Ureter (tissue), 1 donor: Measurements from ENCODE around the gene MACF1. TPM values are rescaled to one million over a fixed set of nuclear protein-coding genes. Genes with fewer than 3 reads are reported as not detected.
"Not testable (repeated sequence)": the region's sequence is repeated elsewhere in the genome, so short reads cannot be mapped to it uniquely, and the experiment has no call there.

Experiments
- DNase-seq: peaks from one replicate; pipeline ENCODE4 v3.0.0-alpha.2; 2020; ENCODE audit warnings: low spot score
- total RNA-seq: library from RNA; stranded (reverse); gene quantifications from one replicate; pipeline ENCODE4 v1.2.4, GENCODE V29; 2023
- donor health status: DM: yes; HTN: yes; CAD: no.

Gene MACF1
- total RNA-seq, 1 donor from 2014 or later = 353 TPM

DNA sequence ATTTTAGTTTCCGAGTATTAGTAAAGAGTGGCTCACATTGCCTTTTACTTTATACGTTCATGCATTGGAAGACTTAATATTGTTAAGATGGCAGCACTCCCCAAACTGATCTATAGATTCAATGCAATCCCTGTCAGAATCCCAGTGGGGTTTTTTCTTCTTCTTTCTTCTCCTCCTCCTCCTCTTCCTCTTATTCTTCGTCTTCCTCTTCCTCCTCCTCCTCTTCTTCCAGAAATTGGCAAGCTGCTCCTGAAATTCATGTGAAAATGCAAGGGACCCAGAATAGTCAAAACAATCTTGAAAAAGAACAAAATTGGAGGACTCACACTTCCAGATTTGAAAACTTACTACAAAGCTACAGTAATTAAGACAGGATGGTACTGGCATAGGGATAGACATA, 23.2 kb upstream of the MACF1 start:
- DNase-seq = no peak

GRCh38 chr1:39182804-39183203, 21.7 kb upstream of the MACF1 start:
- no peak for DNase-seq

- peak; percentile 77 for DNase-seq
Measured at GRCh38 chr1:39183503-39184353, 20.8 kb upstream of the MACF1 start.

DNA sequence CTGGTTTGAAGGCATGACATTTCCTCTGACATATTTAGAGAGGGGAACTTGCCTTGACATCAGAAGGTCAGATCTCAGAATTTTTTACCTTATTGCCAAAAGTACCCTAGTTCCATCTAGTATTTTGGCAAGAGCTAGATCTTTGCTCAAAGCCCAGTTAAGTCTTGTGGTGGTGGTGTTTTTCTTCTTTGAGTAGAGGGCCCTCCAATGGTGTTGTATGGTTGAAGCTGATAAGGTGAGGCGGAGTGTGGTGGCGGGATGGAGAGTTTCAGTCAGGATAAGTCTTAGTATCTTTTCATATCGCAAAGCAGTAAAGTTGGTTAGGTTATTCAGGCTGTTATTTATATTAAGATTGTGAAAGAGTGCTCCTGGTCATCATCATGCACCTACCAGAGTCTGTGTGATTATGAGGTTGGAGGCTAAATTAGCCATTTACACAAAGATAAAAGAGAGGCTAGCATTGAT, 20.1 kb upstream of the MACF1 start:
- no peak for DNase-seq

GRCh38 chr1:39187275-39188046, 17.0 kb upstream of the MACF1 start:
- DNase-seq = no peak

DNA sequence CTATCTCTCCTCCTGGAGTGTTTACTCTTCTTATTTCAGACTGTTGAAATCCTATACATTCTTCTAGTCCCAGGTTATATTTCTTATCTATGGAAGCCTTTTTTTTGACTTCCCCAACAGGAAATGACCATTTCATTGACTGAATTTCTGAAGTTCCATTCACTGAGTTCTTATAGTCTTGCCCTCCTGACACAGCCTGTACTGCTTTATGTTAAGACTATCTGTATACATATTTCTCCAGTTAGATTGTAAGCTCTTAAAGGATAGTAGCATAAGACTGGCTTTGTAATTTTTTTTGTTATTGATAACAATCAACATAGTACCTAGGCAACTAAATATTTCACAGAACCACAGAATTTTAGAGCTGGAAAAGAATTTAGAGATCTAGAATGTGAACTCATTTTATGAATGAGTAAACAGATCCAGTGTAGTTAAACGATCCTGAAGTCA, 14.9 kb upstream of the MACF1 start:
- no peak for DNase-seq

GRCh38 chr1:39190096-39190495, 14.4 kb upstream of the MACF1 start:
- DNase-seq = no peak

DNA sequence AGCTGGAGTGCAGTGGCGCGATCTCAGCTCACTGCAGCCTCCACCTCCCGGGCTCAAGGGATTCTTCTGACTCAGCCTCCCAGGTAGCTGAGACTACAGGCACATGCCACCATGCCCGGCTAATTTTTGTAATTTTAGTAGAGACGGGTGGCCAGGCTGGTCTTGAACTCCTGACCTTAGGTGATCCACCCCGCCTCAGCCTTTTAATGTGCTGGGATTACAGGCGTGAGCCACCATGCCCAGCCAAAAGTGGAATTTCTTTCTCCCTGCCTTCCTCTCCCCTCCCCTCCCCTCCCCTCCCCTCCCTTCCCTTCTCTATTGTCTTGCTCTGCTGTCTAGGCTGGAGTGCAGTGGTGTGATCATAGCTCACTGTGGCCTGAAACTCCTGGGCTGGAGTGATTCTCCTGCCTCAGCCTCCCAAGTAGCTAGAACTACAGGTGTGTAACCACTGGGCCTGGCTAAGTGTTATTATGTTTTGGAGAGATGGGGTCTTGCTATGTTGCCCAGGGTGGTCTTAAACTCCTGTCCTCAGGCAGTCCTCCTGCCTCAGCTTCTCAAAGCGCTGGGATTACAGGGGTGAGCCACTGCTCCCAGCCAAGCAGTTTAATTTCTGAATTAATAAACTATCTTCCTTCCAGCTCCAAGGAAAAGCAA, 10.0 kb upstream of the MACF1 start:
- no peak for DNase-seq

GRCh38 chr1:39195166-39196111, 9.1 kb upstream of the MACF1 start:
- no peak for DNase-seq

- no peak for DNase-seq
Measured at GRCh38 chr1:39196244-39197215, 8.0 kb upstream of the MACF1 start.

GRCh38 chr1:39199593-39199992, 4.9 kb upstream of the MACF1 start:
- no peak for DNase-seq

DNA sequence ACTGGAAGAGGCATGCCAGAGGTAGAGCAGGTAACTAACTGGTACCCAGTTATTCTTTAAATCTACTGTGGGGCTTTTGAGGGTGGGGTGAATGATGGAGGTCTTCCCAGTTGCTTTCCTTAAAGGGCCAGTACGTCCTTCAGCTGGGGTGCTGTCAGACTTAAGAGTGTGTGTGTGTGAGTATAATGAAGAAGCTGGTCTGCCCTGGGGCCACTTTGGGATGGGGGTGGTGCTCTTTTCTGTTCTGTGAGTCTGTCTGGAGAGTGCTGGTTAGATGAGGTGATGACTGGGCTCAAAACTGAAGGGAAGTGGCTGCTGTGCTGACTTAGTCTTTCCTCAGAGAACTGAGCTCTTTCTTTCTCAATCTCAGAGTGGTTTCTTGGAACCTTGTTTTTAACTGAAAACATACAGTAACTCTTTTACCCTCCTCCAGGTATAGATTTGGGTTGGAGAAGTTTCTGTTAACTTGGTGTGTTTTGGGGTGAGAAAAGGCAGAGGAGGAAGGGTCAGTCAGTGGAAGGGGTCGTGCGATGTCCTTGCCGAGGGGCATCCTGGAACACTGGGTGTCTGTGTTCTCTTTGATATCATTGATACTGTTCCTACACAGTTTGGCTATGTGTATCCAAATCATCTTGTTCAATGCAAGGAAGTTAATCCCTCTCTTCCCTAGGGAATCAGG, 746 bp downstream of the MACF1 start:
- DNase-seq = no peak

GRCh38 chr1:39205781-39206464, 1.4 kb downstream of the MACF1 start:
- DNase-seq = no peak

GRCh38 chr1:39208360-39208759, 3.9 kb downstream of the MACF1 start:
- DNase-seq = not testable (repeated sequence)

DNA sequence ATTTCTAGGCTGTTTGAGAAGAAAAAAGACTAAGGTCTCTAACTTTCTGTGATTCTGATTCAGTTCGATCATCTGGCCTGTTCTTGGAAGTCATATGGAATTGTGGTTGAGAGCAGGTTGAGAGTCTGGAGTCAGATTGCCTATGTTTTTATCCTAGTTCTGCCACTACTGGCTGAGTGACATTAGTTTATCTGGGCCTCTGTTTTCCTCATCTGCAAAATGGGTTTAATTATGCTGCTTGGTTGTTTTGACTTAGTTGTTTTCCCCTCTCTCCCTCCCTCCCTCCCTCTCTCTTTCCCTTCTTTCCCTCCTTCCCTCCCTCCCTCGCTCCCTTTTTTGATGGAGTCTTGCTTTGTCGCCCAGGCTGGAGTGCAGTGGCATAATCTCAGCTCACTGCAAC, 6.2 kb downstream of the MACF1 start:
- DNase-seq = no peak

- no peak for DNase-seq
Measured at GRCh38 chr1:39212499-39212898, 8.0 kb downstream of the MACF1 start.

GRCh38 chr1:39213511-39214002, 9.1 kb downstream of the MACF1 start:
- no peak for DNase-seq

DNA sequence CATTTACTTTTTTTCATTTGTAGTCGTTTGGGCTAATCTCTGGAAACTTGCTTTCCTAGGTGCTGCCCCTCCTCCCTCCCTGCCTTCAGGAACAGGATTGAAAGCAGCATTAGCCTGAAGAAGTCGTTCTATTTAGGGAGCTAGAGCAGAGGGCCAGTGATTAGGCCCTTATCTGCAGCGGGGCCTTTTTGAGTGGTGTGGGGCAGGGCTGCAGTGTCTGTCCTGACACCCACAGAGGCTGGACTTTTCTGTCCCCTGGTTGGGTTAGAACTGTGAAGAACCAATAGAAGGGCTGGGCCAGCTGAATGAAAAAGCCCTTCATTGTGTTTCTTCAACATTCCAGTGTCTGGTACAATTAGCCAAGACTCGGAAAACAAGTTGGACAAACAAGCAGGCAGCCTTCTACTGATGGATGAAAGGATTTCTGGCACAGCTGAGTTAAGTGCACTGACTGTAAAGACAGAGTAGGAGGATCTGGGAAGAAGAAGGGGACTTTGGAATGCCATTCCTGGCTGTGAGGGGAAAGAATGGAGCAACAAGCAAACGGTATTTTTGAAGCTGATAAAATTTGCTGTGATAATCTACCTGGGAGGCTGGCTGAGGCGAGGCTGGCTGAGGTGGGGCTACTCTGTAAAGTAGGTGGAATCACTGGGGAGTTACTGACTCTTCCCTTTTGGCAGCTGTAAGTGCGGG, 9.7 kb downstream of the MACF1 start:
- no peak for DNase-seq
